GM21423 (cell line): ENCODE results near the gene MSI1.

Experiments
- ATAC-seq: cut with Tn5 transposase; IDR thresholded peaks from one replicate; pipeline ENCODE4 v1.9.1; 2021; ENCODE audit warnings: mild to moderate bottlenecking, moderate library complexity; ENCODE audit not compliant: unreplicated experiment

The MSI1 gene

GRCh38 chr12:120368789-120369602, at the start of gene MSI1:
Gene MSI1, minus strand, starts transcription at chr12:120369164. Its CDS starts 73 bp downstream, at chr12:120369091.
- no peak for ATAC-seq

GRCh38 chr12:120417917-120418580, 49.1 kb upstream of the MSI1 start:
- ATAC-seq = no peak

DNA sequence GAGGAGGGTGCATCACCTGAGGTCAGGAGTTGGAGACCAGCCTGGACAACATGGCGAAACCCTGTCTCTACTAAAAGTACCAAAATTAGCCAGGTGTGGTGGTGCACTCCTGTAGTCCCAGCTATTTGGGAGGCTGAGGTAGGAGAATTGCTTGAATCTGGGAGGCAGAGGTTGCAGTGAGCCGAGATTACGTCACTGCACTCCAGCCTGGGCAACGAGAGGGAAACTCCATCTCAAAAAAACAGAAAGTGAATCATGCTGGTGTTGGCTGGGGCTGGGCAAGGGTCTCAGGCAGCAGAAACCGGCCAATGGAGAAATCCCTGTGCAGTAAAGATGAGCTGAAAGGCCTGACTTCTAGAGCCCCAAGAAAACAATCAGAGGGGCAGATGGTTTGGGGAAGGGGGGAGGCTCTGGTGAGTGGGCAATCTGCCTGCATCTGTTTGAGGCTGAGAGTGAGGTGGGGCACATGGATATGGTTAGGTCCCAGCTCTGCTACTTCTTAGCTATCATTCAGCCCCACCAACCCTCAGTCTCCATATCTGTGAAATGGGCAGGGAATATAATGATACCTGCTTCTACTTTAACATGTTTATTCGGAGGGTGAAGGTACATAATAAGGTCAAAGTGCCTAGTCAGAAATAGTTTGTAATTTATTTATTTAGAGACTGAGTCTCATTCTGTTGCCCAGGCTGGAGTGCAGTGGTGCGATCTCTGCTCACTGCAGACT, 47.7 kb upstream of the MSI1 start:
- no peak for ATAC-seq

GRCh38 chr12:120413901-120414695, 45.1 kb upstream of the MSI1 start:
- ATAC-seq = no peak

GRCh38 chr12:120412421-120412820, 43.5 kb upstream of the MSI1 start:
- no peak for ATAC-seq

- no peak for ATAC-seq
These were observed 39.8 kb upstream of the MSI1 start for GRCh38 chr12:120408771-120409170.

DNA sequence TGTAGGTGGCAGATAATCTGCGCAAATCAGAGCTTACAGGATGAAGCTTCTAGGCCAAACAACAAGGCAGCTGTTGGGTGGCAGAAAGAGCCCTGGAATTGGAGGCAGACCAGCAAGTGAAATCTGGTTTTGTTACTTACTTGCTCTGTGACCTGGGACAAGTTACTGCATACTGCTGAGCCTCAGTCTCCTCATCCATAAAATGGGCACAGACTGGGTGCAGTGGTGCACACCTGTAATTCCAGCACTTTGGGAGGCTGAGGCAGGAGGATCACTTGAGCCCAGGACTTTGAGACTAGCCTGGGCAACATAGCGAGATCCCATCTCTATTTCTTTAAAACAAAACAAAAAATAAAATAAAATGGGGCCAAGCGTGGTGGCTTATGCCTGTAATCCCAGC, 37.6 kb upstream of the MSI1 start:
- no peak for ATAC-seq

DNA sequence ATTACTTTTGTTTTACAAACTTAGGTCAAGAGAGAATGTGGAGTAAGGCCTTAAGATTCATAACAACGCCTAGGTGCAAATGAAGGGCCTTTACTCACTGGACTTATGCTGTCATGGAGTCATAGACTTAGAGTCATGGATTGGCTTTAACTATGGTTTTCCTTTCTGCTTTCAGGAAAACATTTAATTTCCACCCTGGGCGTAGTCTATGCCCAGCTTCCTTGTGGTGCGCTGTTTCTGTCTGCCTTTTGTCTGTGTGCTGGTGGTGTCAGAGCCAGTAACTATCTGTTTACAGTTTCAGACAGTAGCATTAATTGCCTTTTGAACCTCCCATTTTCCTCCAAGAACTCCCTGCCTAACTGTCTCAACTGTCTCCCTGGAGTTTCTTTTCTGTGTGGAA, 37.1 kb upstream of the MSI1 start:
- no peak for ATAC-seq

DNA sequence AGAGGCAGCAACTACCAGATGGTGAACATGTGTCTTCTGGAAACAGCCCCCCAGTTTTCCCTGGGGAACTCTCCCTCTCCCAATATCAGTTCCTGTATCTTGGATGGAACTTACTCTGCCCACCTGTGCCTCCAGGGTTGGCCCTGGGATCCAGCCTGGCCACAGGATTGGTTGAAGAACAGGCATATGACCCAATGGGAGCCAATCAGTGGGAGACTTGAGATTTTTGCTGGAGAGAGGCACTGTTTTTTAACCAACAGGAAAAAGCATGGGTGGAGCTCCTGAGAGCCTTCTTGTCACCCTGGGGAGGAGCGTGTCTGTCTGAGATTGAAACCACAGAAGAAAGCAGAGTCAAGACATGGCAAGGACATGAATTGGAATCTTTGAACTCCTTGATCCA, 35.3 kb upstream of the MSI1 start:
- ATAC-seq = no peak

DNA sequence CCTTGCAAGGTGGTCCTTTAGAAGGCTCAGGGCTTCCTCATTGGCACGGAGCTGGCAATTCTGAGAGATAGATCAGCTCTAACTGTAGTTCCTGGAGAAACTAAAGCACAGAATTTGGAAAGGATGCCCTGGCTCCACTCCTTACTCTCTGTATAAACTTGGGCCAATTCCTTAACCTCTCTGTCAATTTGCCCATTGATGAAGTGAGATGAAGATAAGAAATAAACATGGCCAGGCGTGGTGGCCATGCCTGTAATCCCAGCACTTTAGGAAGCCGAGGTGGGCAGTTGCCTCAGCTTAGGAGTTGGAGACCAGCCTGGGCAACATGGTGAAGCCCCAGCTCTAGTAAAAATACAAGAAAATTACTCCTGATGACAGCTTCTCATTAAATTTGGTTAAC, 34.9 kb upstream of the MSI1 start:
- no peak for ATAC-seq

- ATAC-seq = no peak
These were observed 33.3 kb upstream of the MSI1 start for GRCh38 chr12:120402217-120402616.

GRCh38 chr12:120399531-120399930, 30.6 kb upstream of the MSI1 start:
- ATAC-seq = no peak

GRCh38 chr12:120397824-120398540, 29.0 kb upstream of the MSI1 start:
- ATAC-seq = no peak

DNA sequence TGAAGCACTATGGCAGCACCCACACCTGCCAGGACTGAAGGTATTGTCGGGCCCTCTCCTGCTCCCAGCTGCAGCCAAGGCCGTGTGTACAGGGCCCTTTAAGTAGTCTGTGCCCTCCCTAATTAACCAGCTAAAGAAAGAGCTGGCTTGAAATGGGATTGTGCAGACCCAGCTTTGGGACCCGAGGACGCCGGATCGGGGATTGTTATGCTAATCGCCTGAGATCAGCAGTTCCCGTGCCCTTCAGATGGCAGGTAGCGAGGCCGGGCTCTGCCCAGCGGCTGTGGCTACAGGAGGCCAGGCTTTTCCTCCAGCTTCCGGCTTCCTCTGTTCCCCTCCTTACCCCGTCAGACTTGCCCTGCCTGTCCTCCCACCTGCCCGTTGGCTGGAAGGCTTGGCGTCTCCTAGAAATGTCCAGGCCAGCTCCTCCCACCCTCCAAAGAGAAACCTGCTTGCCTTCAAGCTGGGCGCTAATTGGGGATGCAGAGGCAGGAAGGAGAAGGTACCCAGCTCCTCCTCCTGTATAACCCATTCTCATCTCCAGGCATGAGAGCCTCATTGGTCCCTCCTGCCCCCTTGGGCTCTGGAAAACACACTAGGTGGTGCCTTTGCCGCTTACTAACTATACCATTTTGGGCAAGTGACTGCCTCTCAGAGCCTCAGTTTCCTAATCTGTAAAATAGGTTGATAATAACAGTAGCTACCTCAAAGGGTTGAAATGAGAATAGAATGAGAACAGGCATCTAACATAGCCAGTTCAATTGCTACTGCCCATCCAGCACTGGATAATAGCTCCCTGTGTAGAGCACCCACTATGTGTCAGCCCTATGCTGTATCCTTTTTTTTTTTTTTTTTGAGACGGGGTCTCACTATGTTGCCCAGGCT, 25.8 kb upstream of the MSI1 start:
- no peak for ATAC-seq

DNA sequence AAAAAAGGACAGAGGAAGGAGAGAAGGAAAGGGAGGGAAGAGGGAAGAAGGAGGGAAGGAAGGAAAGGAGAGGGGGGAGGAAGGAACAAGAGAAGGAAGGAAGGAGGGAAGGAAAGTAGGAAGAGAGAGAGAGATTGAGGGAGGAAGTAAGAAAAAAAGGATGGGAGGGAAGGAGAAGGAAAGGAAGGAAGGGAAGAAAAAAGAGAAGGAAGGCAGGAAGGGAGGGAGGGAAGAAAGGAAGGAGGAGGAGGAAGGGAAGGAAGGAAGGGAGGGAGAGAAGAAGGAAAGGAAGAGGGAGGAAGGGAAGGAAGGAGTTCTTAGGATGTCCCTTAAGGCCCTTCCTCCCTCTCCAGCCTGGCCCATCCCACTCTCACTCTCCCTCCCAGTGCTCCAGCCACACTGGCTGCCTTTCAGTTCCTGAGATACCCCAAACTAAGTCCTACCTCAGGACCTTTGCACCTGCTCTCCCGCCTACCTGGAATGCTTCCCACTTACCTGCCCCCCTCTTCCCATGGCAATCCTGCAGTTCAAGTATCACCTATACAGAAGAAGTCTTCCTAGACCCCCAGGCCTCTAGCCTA, 21.7 kb upstream of the MSI1 start:
- ATAC-seq = no peak

DNA sequence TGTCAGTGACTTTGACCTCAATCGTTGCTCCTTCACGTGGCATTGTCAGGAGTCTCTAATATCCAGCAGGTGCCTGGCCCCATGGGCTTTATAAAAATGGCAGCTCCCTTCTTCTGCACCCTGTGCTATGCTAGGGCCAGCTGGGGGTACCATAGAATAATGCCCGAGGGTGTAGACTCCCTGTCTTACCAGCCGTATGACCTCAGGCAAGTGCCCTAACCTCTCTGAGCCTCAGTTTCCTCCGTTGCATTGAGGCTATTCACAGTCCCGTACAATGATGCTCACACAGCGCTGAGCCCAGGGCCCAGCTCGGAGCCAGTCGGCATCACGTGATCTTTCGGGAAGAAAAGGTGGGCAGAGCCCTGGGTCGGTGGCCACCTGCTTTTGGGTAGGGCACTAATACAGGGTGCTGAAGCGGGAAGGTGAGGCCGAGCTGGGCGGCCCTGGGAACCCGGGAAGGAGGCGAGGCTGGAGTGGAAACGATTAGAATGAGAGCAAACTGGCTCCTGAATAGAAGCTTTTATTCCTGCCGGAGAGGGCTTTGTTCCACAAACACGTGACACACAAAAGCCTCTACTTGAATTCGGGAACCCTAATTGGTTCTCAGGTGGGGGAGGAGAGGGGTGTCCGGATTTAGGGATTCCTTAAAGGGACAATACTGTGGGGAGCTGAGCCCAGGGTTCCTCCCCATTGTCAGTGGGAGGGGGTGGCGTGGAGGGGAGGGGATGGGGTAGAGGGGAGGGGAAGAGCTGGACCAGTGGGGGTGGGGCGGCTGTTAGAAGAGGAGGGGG, 19.9 kb upstream of the MSI1 start:
- no peak for ATAC-seq

DNA sequence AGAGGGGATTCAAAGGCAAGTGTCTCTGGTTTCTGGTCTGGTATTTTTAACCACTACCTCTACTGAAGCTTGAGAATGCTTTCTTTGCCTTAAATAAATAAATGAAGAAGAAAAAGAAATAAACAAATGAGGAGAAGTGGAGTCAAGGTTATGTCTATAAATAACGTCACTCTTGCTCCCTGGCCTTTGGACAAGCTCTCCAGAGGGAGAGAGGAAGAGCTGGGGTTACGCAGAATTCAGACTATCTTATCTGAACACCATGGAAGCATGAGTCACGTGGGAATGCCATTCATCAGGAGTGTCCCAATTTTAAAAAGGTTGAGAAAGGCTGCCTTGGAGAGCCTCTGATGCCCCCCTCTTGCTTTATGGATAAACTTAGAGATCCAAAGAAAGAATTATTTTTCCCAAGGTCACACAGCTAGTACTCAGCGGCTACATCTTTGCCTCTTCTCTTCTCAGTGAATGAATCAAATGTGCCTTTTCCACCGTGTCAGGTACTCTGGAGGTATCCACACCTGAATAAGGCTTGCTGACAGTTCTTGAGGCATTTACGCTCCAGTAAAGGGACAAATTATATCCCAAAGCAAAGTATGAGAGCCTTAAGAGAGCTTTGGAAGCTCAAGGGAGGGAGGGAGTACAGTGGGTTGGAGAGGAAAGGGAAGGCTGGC, 12.9 kb upstream of the MSI1 start:
- ATAC-seq = no peak

DNA sequence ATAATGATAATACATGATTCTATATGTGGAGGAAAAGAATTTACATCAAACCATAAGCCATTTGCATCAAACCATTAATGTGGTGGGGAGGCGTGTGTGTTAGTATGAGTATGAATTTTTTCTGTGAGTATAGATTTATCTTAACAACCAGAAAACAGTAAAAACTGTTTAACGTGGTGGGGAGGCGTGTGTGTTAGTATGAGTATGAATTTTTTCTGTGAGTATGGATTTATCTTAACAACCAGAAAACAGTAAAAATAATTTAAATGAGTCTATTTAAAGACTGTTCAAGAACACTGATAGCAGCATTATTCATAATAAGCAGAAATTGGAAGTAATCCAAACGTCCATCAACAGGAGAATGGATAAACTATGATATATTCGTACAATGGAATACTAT, 9.1 kb upstream of the MSI1 start:
- ATAC-seq = no peak
